GM18951 (cell line): ENCODE measurements around the gene TMEM132E.

Experiments used
- POLR2A ChIP-seq: IDR thresholded peaks from 4 replicates; pipeline ENCODE4 v1.6.1; 2011; ENCODE audit warnings: mild to moderate bottlenecking; ENCODE audit not compliant: insufficient read length, insufficient read depth; ENCODE audit errors: extremely low read depth
- in situ Hi-C: fragments of 300-500 bp; cut with MboI; formaldehyde crosslinking; loops from one replicate; pipeline ENCODE4 v1.12.0; 2022; ENCODE audit warnings: low sequenced_read_pairs, mixed read lengths, inconsistent platforms; ENCODE audit not compliant: unreplicated experiment

TMEM132E gene

GRCh38 chr17:34675605-34676004 is 96.2 kb downstream of the TMEM132E start:
- no peak for TF ChIP-seq POLR2A
- in situ Hi-C loops = no loop called here

GRCh38 chr17:34680151-34680550 is 100.8 kb downstream of the TMEM132E start:
- TF ChIP-seq POLR2A = no peak
- in situ Hi-C loops = no loop called here

- TF ChIP-seq POLR2A = no peak
- in situ Hi-C loops = no loop called here
These were observed 102.9 kb downstream of the TMEM132E start for GRCh38 chr17:34682305-34682704.

- in situ Hi-C loops = no loop called here
- TF ChIP-seq POLR2A = no peak
These were observed 104.0 kb downstream of the TMEM132E start for GRCh38 chr17:34683390-34683789.
